Esophagus muscularis mucosa (tissue), 3 donors: ENCODE data around the gene NME2.

Experiments used
- EP300 ChIP-seq: sonication (generic); formaldehyde crosslinking; IDR thresholded peaks from one replicate; pipeline ENCODE4 v1.6.1; 2017; ENCODE audit warnings: antibody characterized with exemption
- TF ChIP-seq, protein P1 (sequence below), 3 experiments: fragments of 200-600 bp in 2 of 3; fragments of 450-650 bp in 1 of 3; sonication (generic) in 2 of 3; IDR thresholded peaks; one replicate each; pipeline ENCODE4 v1.5.1; 2017 to 2019; ENCODE audit warnings: antibody characterized with exemption in 3 of 3, mild to moderate bottlenecking in 2 of 3, moderate library complexity in 1 of 3

DNA sequence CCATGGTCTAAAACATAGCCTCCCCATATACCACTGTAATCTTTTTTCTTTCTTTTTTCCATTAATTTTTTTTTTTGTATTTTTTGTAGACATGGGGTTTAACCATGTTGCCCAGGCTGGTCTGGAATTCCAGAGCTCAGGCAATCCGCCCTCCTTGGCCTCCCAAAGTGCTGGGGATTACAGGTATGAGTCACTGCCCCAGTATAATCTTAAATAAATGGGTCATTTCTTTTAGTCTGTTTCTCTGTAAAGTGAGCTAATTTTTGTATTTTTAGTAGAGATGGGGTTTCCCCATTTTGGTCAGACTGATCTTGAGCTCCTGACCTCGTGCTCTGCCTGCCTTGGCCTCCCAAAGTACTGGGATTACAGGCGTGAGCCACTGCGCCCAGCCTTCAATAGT, 18.6 kb upstream of the NME2 start:
- TF ChIP-seq, protein P1, sequence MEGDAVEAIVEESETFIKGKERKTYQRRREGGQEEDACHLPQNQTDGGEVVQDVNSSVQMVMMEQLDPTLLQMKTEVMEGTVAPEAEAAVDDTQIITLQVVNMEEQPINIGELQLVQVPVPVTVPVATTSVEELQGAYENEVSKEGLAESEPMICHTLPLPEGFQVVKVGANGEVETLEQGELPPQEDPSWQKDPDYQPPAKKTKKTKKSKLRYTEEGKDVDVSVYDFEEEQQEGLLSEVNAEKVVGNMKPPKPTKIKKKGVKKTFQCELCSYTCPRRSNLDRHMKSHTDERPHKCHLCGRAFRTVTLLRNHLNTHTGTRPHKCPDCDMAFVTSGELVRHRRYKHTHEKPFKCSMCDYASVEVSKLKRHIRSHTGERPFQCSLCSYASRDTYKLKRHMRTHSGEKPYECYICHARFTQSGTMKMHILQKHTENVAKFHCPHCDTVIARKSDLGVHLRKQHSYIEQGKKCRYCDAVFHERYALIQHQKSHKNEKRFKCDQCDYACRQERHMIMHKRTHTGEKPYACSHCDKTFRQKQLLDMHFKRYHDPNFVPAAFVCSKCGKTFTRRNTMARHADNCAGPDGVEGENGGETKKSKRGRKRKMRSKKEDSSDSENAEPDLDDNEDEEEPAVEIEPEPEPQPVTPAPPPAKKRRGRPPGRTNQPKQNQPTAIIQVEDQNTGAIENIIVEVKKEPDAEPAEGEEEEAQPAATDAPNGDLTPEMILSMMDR (IDR thresholded peaks at IDR 0.05) = no peak
- no peak for TF ChIP-seq EP300
